HT-29 (cell line): Measurements from ENCODE around the gene FDPS. TPM values are rescaled to one million over a fixed set of nuclear protein-coding genes. Genes with fewer than 3 reads are reported as not detected.

Experiments
- small RNA-seq: library from RNA; depleted of rRNA; stranded (forward); fragments of <200 nt; gene quantifications from one replicate; pipeline ENCODE3, GENCODE V24; 2014
- total RNA-seq: library from RNA; depleted of rRNA; stranded (reverse); fragments of >200 nt; shearing (Covaris generic); gene quantifications from 2 replicates; pipeline ENCODE4 v1.2.3, GENCODE V29; 2014; rRNA removed

The FDPS gene
- total RNA-seq, 1 experiment from 2014 or later, result 270 TPM

Small RNA genes lying within 50 kb of the gene (small RNA-seq; reads per million reads assigned to genes)
- gene RNU6-106P, result not detected

Other genes with a start within 250 kb of the FDPS start
- gene EFNA4, start 245.1 kb upstream of the FDPS start, total RNA-seq, result 34.6 and 45.0 TPM in 2 replicates
- 2.4 and 3.9 TPM in 2 replicates for gene EFNA3, start 230.0 kb upstream of the FDPS start, total RNA-seq
- 49.8 and 62.7 TPM in 2 replicates for gene EFNA1, start 181.0 kb upstream of the FDPS start, total RNA-seq
- gene SLC50A1, start 173.0 kb upstream of the FDPS start, total RNA-seq, result 38.8 and 47.5 TPM in 2 replicates
- 86.2 and 100 TPM in 2 replicates for gene DPM3, start 168.3 kb upstream of the FDPS start, total RNA-seq
- 107 and 128 TPM in 2 replicates for gene KRTCAP2, start 135.6 kb upstream of the FDPS start, total RNA-seq
- gene TRIM46, start 135.0 kb upstream of the FDPS start, total RNA-seq, result not detected in 2 replicates
- gene THBS3, start 101.0 kb upstream of the FDPS start, total RNA-seq, result 4.2 and 7.6 TPM in 2 replicates
- 72.2 and 86.8 TPM in 2 replicates for gene MTX1, start 100.2 kb upstream of the FDPS start, total RNA-seq
- 8.6 and 12.6 TPM in 2 replicates for gene ENTREP3, start 53.4 kb upstream of the FDPS start, total RNA-seq
- gene SCAMP3, start 46.5 kb upstream of the FDPS start, total RNA-seq, result 112 and 114 TPM in 2 replicates
- 29.3 and 35.2 TPM in 2 replicates for gene CLK2, start 35.4 kb upstream of the FDPS start, total RNA-seq
- 4.3 and 6.4 TPM in 2 replicates for gene HCN3, start 31.4 kb upstream of the FDPS start, total RNA-seq
- 0.28 TPM in 1 of 2 replicates, not detected in the other for gene PKLR, start 7.4 kb upstream of the FDPS start, total RNA-seq
- 80.6 and 86.9 TPM in 2 replicates for gene RUSC1, start 12.0 kb downstream of the FDPS start, total RNA-seq